SKM-1 (cell line): ENCODE measurements around the gene AGMO.
"Not testable (repeated sequence)": the region's sequence is repeated elsewhere in the genome, so short reads cannot be mapped to it uniquely, and the experiment has no call there.

Experiments used
- DNase-seq: peaks from one replicate; lab custom pipeline; 2025; ENCODE audit not compliant: unreplicated experiment; lab: John Stamatoyannopoulos, UW

Gene AGMO

DNA sequence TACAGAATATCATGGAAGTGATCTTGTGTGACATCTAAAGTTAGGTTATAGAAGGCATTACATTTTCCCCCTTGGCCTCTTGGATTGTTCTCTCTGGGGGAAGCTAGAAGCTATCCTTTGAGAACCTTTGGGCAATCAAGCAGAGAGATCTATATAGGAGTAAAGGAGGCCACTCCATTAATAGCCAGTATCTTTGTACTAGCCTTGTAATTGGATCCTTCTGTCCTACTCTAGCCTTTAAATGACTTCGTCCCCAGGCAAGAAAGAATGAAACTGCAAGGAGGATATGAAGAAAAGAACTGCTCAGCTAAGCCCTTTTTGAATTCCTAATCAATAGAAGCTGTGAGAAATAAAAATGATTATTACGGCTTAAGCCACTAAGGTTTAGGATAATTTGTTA, 230.9 kb downstream of the AGMO start:
- DNase-seq: no peak

- no peak for DNase-seq
Measured at GRCh38 chr7:15327001-15327400, 234.8 kb downstream of the AGMO start.

- DNase-seq: no peak
Measured at GRCh38 chr7:15326044-15326644, 235.7 kb downstream of the AGMO start.

GRCh38 chr7:15323550-15323949, 238.3 kb downstream of the AGMO start:
- no peak for DNase-seq

DNA sequence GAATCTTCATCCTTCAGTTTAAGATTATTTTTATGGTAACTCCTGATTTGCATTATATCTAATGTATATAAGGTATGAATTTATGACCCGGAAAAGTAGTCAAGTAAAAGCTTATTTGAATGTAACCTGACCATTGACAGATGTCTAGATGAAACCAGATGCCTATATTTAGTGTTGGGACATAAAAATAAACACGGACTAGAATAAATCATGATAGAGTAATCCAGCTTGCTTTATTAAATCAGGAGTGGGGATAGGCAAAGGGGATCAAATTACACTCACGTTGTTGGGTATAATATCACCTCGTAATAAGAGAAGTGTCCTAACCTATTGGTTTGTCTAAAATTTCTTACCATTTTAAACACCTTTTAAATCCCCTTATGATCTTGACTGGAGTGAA, 244.6 kb downstream of the AGMO start:
- no peak for DNase-seq

GRCh38 chr7:15315678-15316077, 246.1 kb downstream of the AGMO start:
- no peak for DNase-seq

DNA sequence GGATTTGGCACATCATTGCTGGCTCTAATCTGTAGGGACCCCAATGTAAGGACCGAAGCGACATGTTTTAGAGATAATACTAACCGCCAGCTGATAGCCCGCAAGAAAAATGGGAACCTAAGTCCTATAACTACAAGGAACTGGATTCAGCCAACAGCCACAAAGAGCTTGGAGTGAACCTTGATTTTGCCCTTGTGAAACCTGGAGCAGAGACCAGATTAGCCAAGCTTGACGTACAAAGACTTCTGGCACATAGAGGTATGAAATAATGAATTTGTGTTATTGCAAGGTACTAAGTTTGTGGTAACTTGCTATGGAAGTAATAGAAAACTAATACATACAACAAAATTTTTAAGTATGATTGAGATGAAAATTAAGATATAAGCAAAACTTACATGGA, 246.9 kb downstream of the AGMO start:
- no peak for DNase-seq

DNA sequence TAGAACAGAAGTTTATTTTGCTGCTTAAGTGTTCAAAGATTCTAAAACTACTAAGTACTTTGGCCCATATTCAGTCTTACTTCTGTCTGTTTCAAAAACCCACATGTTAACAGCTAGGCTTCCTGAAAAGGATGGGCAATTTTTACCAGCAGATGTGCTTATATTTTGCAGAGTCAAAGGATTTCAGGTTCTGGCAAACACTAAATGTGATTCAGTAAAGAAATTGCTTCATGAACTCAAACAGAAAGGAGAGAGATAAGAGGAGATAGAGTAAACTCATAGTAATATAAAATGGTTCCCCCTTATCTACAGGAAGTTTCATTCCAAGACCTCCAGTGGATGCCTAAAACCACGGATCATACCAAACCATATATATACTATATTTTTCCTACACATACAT, 248.5 kb downstream of the AGMO start:
- no peak for DNase-seq

- no peak for DNase-seq
Measured at GRCh38 chr7:15309872-15310271, 251.9 kb downstream of the AGMO start.

DNA sequence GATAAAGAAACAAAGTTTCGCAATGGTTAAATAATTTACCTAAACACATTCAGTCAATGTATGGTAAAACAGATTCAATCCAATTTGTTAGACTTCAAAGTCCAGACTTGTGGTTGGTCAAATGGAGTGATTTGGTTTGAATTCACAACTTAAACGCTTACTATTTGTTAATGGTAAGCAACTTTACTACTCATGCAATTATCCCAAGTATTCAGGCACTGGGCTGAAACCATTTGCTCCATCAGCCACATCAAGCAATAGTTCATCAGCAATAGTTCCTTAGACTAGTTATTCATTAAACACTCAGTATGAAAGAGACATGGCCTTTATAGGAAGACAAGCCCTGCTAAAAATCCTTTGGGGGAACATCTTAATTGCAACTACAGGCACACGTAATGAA, 253.0 kb downstream of the AGMO start:
- no peak for DNase-seq

- DNase-seq: no peak
Measured at GRCh38 chr7:15306296-15306695, 255.5 kb downstream of the AGMO start.

DNA sequence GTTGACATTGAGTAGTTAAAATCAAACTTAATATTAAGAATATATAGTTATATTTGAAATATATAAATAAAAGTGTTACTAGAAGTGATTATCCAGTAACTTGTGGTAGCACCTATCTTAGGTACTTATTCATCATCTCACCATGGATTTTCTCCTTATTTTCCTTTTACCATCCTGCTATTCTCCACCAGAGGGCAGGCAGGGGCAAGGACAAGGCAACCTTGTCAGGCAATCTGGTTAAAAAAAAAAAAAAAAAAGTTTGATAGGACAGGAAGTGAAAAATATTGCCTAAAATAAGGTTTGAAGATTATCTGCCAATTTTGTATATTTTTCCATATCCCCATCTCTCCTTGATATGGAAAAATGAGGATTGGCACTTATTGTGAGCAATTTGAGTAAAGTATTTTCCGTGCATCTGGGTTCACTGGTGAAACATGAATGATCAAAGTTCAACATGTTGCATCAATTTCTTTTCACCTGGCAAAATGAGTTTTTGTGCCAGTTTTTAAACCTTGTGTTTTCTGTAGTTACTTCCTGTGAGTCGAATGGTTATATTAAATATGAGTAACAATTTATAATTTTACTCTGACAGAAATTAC, 256.7 kb downstream of the AGMO start:
- peak; percentile 12 for DNase-seq

DNA sequence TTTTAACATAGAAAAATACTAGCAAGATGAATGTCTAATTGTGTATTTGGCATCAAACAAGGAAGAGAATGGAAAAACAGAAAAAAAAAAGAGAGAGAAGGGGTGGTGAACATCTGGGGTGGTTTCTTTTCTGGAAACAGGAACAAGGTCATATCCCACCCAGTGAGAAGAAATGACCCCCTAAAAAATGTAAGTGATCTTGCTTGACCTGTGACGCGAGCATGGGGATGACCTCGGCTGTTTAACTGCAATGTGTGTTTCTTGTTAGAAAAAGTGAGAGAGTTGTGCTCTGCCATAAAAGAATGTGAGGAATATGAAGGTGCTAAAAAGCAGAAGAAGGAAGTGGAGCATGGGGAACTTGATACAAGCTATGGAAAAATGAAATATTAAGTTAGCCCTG, 258.5 kb downstream of the AGMO start:
- DNase-seq: no peak

DNA sequence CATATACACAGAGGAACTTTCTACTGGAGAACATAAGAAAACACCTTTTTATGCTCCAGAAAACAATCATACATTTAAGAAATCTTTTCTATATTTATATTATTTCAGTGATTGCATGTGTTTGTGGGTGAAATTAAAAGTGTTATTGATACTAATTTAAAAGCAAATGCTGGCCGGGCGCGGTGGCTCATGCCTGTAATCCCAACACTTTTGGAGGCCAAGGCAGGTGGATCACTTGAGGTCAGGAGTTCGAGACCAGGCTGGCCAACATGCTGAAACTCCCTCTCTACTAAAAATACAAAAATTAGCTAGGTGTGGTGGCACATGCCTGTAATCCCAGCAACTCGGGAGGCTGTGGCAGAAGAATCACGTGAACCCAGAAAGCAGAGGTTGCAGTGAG, 260.8 kb downstream of the AGMO start:
- not testable (repeated sequence) for DNase-seq

DNA sequence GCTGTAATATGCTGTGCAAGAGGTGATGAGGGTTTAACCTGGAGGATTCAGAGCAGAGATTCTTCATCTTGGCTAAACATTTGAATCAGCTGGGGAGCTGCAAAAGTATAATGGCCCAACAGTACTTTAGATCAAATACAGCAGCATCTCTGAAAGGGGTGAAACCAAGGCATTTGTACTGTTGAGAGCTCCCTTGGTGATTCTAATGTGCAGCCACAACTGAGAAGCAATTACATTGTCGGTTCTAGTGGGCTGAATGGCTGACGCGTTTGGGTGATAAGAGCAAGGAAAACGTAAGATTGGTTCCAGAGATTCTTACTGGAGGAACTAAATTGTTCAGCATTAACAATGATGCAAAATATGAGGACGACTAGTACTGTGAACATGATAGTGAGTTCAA, 269.7 kb downstream of the AGMO start:
- DNase-seq: no peak

- no peak for DNase-seq
Measured at GRCh38 chr7:15291699-15292098, 270.1 kb downstream of the AGMO start.

DNA sequence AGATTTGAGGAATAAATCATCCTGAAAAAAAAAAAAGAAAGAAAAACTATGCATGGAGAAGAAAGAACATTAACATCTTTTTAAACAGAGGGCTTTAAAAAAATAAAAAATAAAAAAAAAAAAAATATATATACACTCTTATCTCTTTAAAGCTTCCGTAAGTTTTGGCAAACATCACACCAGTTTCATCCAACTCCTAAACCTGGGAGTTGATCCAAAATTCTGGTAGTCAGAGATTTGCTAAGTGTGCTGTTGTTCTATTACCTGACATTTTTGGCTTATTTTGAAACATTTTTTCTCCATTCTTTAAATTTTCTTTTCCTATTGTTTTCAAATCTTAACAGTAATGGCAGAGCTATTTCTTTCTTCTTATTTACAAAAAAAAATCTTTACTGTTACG, 273.1 kb downstream of the AGMO start:
- no peak for DNase-seq

DNA sequence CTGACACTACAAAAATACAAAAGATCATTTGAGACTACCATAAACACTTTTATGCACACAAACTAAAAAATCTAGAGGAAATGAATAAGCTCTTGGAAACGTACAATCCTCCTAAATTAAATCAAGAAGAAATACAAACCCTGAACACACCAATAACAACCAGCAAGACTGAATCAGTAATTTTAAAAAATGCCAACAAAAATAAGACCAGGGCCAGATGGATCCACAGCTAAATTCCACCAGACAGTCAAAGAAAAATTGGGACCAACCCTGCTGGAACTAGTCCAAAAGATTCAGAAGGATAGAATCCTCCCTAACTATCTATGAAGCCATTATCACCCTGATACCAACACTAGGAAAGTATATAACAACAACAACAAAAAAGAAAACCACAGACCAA, 277.4 kb downstream of the AGMO start:
- no peak for DNase-seq

- DNase-seq: no peak
Measured at GRCh38 chr7:15280078-15280733, 281.6 kb downstream of the AGMO start.

- DNase-seq: no peak
Measured at GRCh38 chr7:15279640-15280039, 282.2 kb downstream of the AGMO start.

GRCh38 chr7:15257689-15258088, 304.1 kb downstream of the AGMO start:
- no peak for DNase-seq

DNA sequence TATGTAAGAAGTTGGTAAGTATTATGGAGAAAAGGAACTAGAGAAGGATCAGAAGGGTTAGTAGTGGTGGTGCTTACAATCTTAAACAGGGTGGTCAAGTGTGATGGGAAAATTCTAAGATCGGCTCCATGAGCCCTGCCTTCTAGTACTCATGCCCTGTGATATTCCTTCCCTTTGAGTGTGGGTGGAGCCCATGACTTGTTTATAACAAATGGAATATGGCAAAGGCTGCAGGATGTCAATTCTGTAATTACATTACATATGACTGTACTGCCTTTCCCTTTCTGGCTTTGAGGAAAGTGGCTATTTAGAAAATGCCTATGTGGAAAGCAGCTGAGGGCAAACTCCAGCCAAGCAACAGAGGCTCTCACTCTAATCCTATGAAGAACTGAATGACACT, 309.6 kb downstream of the AGMO start:
- no peak for DNase-seq

DNA sequence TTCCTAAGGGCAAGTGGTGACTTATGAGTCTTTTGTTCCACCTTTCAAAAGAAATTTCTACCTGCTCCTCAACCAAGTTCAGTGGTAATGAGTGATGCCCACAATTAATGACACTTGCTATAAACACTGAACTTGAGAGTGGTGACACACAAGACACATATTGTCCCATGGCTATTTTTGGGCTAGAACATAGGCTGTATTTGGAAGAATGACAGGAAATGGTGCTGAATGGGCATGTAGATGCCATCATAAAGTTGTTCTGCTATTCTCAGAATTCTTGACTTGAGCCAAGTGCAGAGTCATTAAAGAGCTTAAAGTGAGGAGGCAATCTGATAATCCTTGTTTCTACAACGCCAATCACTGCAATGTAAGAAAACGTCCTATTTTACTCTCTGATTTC, 313.3 kb downstream of the AGMO start:
- DNase-seq: no peak
